Occipital lobe (tissue), 2 donors: ENCODE data around the gene PIN4. TPM values are rescaled to one million over a fixed set of nuclear protein-coding genes. Genes with fewer than 3 reads are reported as not detected.
"Not testable (repeated sequence)": the region's sequence is repeated elsewhere in the genome, so short reads cannot be mapped to it uniquely, and the experiment has no call there.

Experiments used
- DNase-seq: peaks from one replicate; lab custom pipeline; 2025; lab: John Stamatoyannopoulos, UW
- total RNA-seq: library from RNA; depleted of rRNA; stranded (reverse); fragments of >200 nt; gene quantifications from one replicate; pipeline ENCODE4 v1.2.3, GENCODE V29; 2014

The PIN4 gene
- 13.7 TPM for total RNA-seq

- peak; percentile 86 for DNase-seq
These were observed at the start of gene PIN4 for GRCh38 chrX:72181178-72182125. Gene PIN4, plus strand, starts transcription at chrX:72181757. Its CDS starts 29 bp downstream, at chrX:72181786.

DNA sequence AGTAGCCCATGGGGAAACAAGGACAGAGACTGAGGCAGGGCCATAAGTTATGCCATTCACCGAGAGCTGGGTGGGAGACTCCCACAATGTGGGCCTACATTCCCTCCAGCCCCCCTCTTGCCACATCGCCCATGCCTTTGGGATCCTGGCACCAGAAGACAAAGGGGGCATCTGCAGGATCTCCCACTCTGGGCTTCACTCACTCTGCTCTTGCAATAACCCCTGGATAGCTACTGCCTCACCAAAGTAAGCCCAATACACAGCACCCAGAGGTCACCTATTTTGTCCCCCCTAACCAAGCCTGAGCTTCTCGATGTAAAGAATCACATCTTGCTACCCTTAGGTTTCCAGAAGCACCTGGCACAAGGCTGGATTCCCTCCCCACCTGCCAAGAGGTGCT lies 49.1 kb upstream of the PIN4 start:
- DNase-seq = no peak

DNA sequence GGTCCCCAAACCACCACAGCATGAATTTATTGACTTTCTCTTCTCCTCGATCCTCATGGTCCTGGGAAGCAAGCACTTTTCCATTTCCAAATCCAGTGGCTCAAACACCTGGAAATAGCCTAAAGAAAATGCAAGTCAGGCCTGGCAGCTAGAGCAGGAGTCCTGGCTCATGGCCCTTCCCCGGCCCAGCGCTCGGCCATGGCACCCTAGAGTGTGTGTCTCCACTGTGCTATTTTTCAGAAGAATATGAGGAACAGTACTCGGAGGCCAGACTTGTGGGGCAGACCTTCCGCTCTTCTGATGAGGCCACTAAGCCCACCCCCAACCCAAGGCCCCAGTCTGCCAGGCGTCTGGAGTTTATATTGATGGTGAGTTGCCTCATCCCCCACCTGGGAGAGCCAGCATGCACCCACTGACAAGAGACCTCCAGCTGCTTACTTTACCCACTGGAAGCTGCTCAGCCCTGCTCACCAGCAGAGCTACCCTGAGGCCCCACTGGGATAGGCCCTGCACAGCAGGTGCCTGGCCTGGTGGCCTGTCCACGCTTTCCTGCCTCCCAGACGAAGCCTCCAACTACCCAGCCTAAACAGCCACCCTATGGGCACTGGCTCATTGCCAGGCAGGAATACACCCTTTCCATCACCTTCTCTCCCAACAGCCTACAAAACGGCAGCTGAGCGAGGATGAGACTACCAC lies 47.6 kb upstream of the PIN4 start:
- no peak for DNase-seq

DNA sequence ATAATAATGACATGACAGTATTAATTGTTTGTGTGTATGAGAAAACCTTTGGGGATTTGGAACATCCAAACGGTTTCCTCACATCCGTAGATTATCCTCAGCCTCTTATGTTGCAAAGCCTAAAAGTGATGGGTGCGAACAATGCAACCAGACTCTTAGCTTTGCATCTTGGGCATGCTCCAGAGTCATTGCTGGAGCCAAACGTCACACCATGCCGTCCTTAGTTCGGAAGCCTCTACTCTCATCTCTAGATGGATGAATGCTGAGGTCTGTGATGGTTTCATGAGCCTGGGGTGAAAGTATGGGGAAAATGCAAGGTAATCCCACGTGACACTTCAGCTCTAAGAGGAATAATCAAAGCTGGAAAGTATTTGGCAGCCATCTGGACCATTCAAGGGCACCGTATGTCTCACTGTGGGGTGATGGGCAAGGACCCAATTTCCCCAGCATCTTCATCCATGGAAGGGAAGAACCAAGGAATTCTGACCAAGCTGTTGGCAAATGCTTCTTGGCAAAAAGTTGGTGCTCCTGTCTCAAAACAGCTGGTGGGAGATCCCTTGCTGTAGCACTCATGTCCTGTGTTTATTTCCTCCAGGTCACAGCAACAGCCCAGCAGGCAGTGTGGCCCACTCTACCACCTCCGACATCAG lies 43.6 kb upstream of the PIN4 start:
- no peak for DNase-seq

DNA sequence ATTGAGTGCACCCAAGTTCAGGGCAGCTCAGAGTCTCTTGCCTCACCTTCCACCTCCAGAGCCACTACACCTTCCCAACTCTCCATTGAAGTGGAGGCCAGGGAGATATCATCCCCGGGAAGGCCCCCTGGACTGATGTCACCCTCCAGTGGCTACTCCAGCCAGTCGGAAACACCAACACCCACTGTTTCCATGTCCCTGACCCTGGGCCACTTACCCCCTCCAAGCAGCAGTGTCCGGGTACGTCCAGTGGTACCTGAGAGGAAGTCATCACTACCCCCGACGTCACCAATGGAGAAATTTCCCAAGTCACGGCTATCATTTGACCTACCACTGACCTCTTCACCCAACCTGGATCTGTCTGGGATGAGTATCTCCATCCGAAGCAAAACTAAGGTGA lies 42.0 kb upstream of the PIN4 start:
- DNase-seq = no peak

DNA sequence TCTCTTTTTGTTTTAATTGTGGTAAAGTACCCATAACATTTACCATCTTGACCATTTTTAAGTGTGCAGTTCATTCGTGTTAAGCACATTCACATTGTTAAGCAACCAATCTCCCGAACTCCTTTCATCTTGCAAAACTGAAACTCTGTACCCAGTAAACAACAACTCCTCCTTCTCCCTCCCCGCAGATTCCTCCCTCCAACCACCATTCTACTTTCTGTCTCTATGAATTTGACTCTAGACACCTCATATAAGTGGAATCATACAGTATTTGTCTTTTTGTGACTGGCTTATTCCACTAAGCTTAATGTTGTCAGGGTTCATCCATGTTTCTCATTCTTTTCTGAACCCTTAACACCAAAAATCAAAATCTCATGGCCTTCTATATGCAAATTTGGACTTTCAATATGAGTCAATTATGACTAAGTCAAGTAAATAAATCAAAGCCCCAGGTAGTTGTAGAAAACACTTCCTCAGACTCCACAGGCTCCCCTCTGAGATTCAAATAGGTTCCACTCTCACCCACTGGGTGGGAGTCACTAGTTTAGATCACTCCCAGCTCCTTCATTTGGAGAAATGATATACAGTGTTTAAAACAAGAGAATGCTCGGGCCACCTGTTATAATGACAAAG lies 40.1 kb upstream of the PIN4 start:
- DNase-seq = no peak

DNA sequence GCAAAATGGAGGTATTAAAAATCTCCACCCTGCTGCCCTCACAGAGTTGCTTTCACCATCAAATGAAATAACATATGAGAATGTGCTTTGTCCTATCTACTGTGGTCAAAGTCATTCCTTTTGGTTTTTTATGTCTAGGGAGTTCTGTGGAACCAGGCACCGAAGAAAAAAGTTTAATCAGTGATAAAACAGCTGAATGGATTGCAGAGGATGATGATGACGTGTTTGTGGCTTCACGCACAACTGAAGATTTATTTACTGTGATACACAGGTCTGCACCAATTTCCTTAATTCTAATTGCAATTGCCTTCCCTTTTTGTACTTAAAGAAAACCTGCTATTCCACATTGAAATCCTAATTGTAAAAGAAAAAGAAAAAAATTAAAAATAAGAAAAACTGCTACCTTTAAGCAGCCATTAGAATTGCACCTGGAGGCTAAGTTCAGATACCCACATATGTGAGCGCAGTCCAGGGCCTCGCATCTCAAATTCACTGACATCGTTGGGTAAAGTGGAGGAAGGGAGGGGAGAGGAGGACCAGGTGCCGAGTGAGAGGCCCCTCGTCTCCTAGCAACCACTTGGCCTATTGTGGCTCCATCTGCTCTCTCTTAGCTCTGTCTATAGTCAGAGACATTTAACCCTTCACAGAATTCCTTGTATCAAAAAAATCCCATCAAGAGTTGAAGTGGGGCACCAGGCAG lies 39.3 kb upstream of the PIN4 start:
- no peak for DNase-seq

- DNase-seq = no peak
These were observed 38.6 kb upstream of the PIN4 start for GRCh38 chrX:72142794-72143608.

- no peak for DNase-seq
These were observed 38.0 kb upstream of the PIN4 start for GRCh38 chrX:72143609-72143907.

GRCh38 chrX:72145181-72145580 lies 36.4 kb upstream of the PIN4 start:
- DNase-seq = no peak

DNA sequence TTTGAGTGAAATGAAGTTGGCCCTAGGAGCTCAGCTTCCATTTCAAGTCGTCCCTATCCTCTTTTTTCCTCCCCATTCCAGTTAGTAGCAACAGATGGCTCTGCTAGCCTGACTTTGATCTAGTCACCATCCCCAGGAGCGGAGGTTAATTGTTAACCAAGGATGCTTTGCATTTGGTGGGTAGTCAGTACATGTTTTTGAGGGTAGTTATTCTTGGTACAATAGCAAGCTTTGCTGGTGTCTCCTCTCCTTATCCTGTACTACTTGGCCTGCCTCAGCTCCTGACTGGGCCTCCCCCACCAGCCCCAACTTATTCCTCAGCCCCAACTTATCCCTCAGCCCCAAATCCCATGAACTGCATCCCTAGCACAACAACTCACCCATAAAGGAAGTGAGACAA lies 35.0 kb upstream of the PIN4 start:
- no peak for DNase-seq

DNA sequence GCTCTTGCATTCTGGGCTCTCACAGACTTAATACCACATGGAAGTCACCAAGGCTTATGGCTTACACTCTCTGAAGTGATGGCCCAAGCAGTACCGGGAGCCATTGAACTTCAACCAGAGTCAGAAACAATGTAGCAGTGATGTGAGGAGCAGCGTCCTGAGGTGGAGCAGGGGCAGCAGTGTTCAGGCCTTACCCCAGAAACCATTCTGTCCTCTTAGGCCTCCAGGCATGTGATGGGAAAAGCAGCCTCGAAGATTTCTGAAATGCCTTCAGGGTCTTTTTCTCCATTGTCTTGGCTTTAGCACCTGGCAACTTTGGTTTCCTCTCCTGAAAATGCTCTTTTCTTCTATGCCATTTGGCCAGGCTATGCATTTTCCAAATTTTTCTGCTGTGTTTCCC lies 22.8 kb upstream of the PIN4 start:
- no peak for DNase-seq

- DNase-seq = no peak
These were observed 21.8 kb upstream of the PIN4 start for GRCh38 chrX:72159769-72160168.

DNA sequence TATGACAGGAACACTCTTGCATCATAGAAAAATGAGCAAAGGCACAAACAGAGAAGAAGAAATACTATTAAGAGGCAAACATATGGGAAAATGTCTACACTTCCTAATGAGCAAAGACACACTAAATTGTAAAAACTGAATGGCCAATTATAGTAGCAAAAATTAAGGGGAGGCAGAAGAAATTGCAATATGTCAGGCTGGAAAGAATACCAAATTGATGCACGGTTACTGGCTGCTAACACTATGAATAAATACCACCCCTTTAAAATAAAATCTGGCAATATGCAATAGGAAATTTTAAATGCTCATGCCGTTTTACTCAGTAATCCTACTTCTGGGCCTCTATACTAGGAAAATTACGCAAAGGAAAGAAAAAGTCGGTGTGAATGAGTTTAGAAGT lies 16.0 kb upstream of the PIN4 start:
- no peak for DNase-seq

GRCh38 chrX:72169008-72169728 lies 12.4 kb upstream of the PIN4 start:
- DNase-seq = no peak

DNA sequence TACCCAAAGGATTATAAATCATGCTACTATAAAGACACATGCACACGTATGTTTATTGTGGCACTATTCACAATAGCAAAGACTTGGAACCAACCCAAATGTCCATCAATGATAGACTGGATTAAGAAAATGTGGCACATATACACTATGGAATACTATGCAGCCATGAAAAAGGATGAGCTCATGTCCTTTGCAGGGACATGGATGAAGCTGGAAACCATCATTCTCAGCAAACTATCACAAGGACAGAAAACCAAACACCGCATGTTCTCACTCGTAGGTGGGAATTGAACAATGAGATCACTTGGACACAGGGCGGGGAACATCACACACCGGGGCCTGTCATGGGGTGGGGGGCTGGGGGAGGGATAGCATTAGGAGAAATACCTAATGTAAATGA lies 5.3 kb upstream of the PIN4 start:
- DNase-seq = not testable (repeated sequence)

DNA sequence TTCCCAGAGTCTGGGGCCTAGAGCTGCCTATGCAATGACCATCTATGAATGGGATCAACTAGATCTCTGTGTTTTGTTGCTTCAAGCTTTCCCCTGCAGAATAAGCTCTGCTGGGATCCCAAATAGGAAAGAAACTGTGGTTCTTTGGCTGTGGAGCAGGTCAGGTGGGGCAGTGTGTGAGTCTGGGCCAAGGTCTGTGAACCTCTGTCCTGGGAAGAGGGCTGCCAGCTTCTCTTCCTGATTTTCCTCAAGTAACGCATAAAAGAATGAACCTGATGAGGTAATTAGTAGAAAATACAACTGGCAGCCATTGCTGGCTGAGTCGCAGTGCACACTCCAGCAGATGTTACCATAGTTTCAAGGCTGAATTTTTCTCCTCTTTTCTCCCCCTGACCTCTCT lies 4.6 kb upstream of the PIN4 start:
- no peak for DNase-seq

DNA sequence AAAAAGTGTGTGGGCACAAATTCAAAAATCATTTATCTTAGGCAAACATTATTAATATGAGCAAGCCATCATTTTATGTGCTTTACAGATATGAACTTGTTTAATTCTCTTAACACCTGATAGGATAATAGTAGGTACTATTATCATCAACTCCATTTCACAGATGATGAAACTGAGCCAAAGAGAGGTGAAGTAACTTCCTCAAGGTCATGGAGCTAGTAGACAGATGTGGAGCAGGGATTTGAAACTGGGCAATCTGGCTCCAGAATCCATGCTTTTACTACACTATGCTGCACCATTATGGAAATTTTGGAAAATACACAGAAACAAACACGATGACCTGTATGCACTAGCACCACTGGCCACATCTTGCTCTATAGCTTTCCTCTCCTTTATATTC lies 1.0 kb upstream of the PIN4 start:
- no peak for DNase-seq

DNA sequence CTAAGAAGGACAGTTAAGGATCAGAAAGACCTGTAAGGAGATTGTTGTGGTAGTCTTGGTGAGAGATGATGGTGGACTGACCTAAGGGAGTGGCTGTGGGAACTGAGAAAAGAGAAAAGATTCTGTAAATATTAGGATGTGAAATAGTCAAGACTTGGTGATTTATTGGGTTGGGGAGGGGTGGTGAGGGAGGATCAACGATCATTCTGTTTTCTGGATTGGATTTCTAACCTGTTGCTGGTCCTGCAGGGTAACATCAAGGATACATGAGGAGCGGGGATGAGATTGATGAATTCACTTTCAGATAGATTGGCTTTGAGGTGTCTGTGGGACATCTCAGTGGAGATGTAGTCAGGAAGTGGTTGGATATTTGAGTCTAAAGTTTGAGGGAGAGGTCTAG lies 1.4 kb downstream of the PIN4 start:
- no peak for DNase-seq
